GM12864 (cell line): ENCODE data around the gene CBX3.

Experiments used
- DNase-seq: peaks from one replicate; pipeline ENCODE4 v3.0.0-alpha.2; 2011; ENCODE audit warnings: low read depth
- H3K4me3 ChIP-seq: 2 replicates; pipeline ENCODE4 v1.5.1; 2011; ENCODE audit warnings: mild to moderate bottlenecking, low read depth, low read length, control low read depth
- CTCF ChIP-seq: IDR thresholded peaks from 2 replicates; pipeline ENCODE4 v1.5.1; 2011; ENCODE audit warnings: low read depth, mild to moderate bottlenecking, moderate library complexity, low read length, control low read depth, inconsistent platforms; ENCODE audit errors: missing control alignments

CBX3 gene

GRCh38 chr7:26197153-26198115 lies 4.1 kb upstream of the CBX3 start:
- H3K4me3 ChIP-seq: peak overlapping the region; percentile 19
- no peak for DNase-seq
- no peak for TF ChIP-seq CTCF

- peak; percentile 50 for TF ChIP-seq CTCF
- DNase-seq: no peak
- H3K4me3 ChIP-seq: peak overlapping the region; percentile 100
These were observed 3.3 kb upstream of the CBX3 start for GRCh38 chr7:26198133-26198780.

- no peak for DNase-seq
- no peak for TF ChIP-seq CTCF
- peak overlapping the region; percentile 100 for H3K4me3 ChIP-seq
These were observed 2.8 kb upstream of the CBX3 start for GRCh38 chr7:26198781-26199169.

DNA sequence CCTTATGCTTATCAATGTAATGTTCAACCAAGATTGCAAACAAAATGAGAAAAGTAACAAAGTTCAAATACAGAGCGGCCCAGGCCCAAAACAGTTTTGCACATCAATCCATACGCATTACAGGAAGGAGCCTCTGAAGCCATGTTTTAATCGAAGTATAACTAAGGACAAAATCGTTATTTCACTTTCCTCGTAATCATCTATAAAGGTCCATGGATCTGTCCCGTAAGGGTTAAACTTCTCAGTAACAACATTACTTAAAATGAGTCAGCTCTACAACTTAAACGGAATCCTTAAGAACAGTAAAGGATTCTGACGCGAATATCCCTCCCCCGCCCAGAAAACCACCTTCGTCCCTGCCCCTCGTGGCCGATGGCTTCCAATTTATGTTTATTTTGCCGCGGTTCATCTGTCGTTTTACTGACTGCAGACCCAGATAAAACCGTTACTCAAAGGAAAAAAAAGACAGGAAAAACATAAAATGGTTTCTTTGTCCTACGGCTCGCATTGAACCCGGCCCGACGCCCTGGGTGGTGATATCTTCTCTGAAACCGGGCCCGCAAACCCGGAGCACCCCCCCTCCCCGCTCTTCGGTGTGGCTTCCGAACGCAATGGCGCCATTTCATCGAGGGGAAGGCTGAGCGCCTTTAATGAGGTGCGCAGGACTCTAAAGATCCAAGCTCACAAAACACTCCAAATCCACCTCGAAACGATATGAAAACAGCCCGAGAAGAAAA lies 2.1 kb upstream of the CBX3 start:
- peak overlapping the region; percentile 100 for H3K4me3 ChIP-seq
- DNase-seq: no peak
- TF ChIP-seq CTCF: no peak

GRCh38 chr7:26200038-26200443 lies 1.5 kb upstream of the CBX3 start:
- TF ChIP-seq CTCF: no peak
- peak overlapping the region; percentile 100 for H3K4me3 ChIP-seq
- DNase-seq: no peak

DNA sequence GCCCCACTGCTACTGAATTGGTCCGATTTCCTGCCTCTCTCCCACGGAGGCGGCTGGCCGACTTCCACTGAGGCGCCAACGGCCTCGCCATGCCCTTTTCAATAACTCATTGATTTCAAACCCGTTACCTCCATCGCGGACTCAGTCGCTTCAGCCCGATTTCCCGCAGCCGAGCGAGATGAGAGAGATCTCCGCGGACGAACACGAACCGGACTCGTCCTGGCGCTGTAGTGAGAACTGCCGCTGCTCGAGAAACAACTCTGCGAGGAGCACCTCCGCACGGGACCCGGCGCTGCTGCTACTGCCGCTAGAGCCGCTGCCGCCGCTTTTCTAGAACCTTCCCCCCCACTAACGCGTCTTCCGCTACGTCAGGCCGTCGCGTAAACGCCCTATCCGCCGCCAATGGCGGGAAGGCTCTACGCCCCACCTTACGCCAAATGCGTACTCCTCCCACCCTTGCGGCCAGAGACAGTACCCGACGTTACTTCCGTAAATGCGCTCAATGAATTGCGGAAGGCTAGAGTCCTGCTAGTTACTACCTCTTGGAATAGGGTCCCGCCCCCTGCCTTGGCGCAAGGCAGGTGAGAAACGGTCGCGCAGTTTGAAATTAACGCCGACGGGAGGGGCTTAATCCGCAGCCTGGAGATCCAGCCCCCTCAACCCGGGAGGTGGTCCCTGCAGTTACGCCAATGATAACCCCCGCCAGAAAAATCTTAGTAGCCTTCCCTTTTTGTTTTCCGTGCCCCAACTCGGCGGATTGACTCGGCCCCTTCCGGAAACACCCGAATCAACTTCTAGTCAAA lies 900 bp upstream of the CBX3 start, which contains the start of gene HNRNPA2B1:
Gene HNRNPA2B1 (minus strand): TSS at position 303 of the 803 bp plus-strand sequence. CDS start 169 bp downstream, at position 134.
- DNase-seq: peak; percentile 97
- no peak for TF ChIP-seq CTCF
- peak within 1 kb of the TSS; percentile 100 for H3K4me3 ChIP-seq
